Measurements from ENCODE around the gene ARHGAP32. TPM values are rescaled to one million over a fixed set of nuclear protein-coding genes. Genes with fewer than 3 reads are reported as not detected.

The ARHGAP32 gene
- total RNA-seq, 2 experiments from 2014 or later, result 8.7 to 10.0 TPM

- no peaks in the 10 kb centered on the region for H3K27me3 ChIP-seq (ENCODE audit: control insufficient read depth in 1 of 2, insufficient read depth in 2 of 2, low read length in 2 of 2)
- ChIA-PET POLR2A (no interaction called here), CTCF (no interaction called here)
- Mint-ChIP-seq H3K27ac (no peak overlapping the region), H3K4me1 (ENCODE audit: low read depth) (peaks cover 4% of the 10 kb centered on the region), H3K27me3 (no peaks in the 10 kb centered on the region), H3K4me3 (no peak overlapping the region), H3K36me3 (ENCODE audit: low read depth) (no peaks in the 10 kb centered on the region), H3K9me3 (no peaks in the 10 kb centered on the region)
- peaks cover 6% of the 10 kb centered on the region for H3K4me1 ChIP-seq (ENCODE audit: insufficient read depth, low read length)
- H3K4me3 ChIP-seq (ENCODE audit: low read length), result no peak overlapping the region
- no peaks in the 10 kb centered on the region for H3K9me3 ChIP-seq (ENCODE audit: control insufficient read depth in 1 of 2, insufficient read depth in 1 of 2, low read length in 2 of 2)
- DNase-seq (no peak), ATAC-seq (ENCODE audit: poor library complexity) (no peak)
- H3K27ac ChIP-seq (ENCODE audit: low read depth in 1 of 2, low read length in 2 of 2), result no peak overlapping the region
- no peak for TF ChIP-seq CTCF (IDR thresholded peaks at IDR 0.05)
- intact Hi-C loops (cut with DNase I, micrococcal nuclease), result no loop called here
- H3K36me3 ChIP-seq (ENCODE audit: insufficient read depth, low read length), result no peaks in the 10 kb centered on the region
Observed at GRCh38 chr11:128925250-128925600, 266.9 kb downstream of the ARHGAP32 start.

GRCh38 chr11:128924510-128925249 is 267.4 kb downstream of the ARHGAP32 start:
- ATAC-seq (ENCODE audit: poor library complexity) (no peak), DNase-seq (no peak)
- H3K36me3 ChIP-seq (ENCODE audit: insufficient read depth, low read length), result no peaks in the 10 kb centered on the region
- intact Hi-C loops (cut with DNase I, micrococcal nuclease), result no loop called here
- ChIA-PET POLR2A (no interaction called here), CTCF (no interaction called here)
- no peak overlapping the region for H3K27ac Mint-ChIP-seq
- H3K4me1 Mint-ChIP-seq (ENCODE audit: low read depth), result peaks cover 4% of the 10 kb centered on the region
- no peak for TF ChIP-seq CTCF (IDR thresholded peaks at IDR 0.05)
- H3K27ac ChIP-seq (ENCODE audit: low read depth in 1 of 2, low read length in 2 of 2), result no peak overlapping the region
- no peaks in the 10 kb centered on the region for H3K36me3 Mint-ChIP-seq (ENCODE audit: low read depth)
- no peaks in the 10 kb centered on the region for H3K27me3 Mint-ChIP-seq
- H3K9me3 Mint-ChIP-seq, result no peaks in the 10 kb centered on the region
- H3K9me3 ChIP-seq (ENCODE audit: control insufficient read depth in 1 of 2, insufficient read depth in 1 of 2, low read length in 2 of 2), result no peaks in the 10 kb centered on the region
- peaks cover 6% of the 10 kb centered on the region for H3K4me1 ChIP-seq (ENCODE audit: insufficient read depth, low read length)
- H3K27me3 ChIP-seq (ENCODE audit: control insufficient read depth in 1 of 2, insufficient read depth in 2 of 2, low read length in 2 of 2), result peaks cover 0 to 2% of the 10 kb centered on the region in 2 experiments
- no peak overlapping the region for H3K4me3 Mint-ChIP-seq
- no peak overlapping the region for H3K4me3 ChIP-seq (ENCODE audit: low read length)

GRCh38 chr11:128924104-128924503 is 268.0 kb downstream of the ARHGAP32 start:
- CTCF ChIA-PET, result no interaction called here
- intact Hi-C loops (cut with DNase I, micrococcal nuclease), result no loop called here

More at GRCh38 chr11:128924104-128924503, 268.0 kb downstream of the ARHGAP32 start:
- H3K9me3 ChIP-seq (ENCODE audit: control insufficient read depth in 1 of 2, insufficient read depth in 1 of 2, low read length in 2 of 2), result peaks cover 0 to under 1% of the 10 kb centered on the region in 2 experiments
- H3K4me3 ChIP-seq (ENCODE audit: low read length), result no peak overlapping the region
- Mint-ChIP-seq H3K36me3 (ENCODE audit: low read depth) (no peaks in the 10 kb centered on the region), H3K27ac (no peak overlapping the region), H3K9me3 (no peaks in the 10 kb centered on the region), H3K4me1 (ENCODE audit: low read depth) (peaks cover 4% of the 10 kb centered on the region), H3K4me3 (no peak overlapping the region), H3K27me3 (peaks cover 3% of the 10 kb centered on the region)
- H3K27ac ChIP-seq (ENCODE audit: low read depth in 1 of 2, low read length in 2 of 2), result no peak overlapping the region
- ATAC-seq (ENCODE audit: poor library complexity) (no peak), DNase-seq (no peak)
- POLR2A ChIA-PET, result no interaction called here
- H3K36me3 ChIP-seq (ENCODE audit: insufficient read depth, low read length), result no peaks in the 10 kb centered on the region
- H3K4me1 ChIP-seq (ENCODE audit: insufficient read depth, low read length), result peaks cover 6% of the 10 kb centered on the region
- no peak for TF ChIP-seq CTCF (IDR thresholded peaks at IDR 0.05)
- H3K27me3 ChIP-seq (ENCODE audit: control insufficient read depth in 1 of 2, insufficient read depth in 2 of 2, low read length in 2 of 2), result peaks cover 0 to 2% of the 10 kb centered on the region in 2 experiments
